ENCODE results near the gene LRRC36. TPM values are rescaled to one million over a fixed set of nuclear protein-coding genes. Genes with fewer than 3 reads are reported as not detected.
"Not testable (repeated sequence)": the region's sequence is repeated elsewhere in the genome, so short reads cannot be mapped to it uniquely, and the experiment has no call there.

Gene LRRC36
- total RNA-seq, 2 donors from 2014 or later: 0.33 to 0.43 TPM

- H3K4me1 ChIP-seq: no peaks in the 10 kb centered on the region
- H3K36me3 ChIP-seq: no peaks in the 10 kb centered on the region
- H3K9me3 ChIP-seq: no peaks in the 10 kb centered on the region
- H3K4me3 ChIP-seq: no peak overlapping the region
- DNase-seq (ENCODE audit: low spot score): no peak
- TF ChIP-seq CTCF (IDR thresholded peaks at IDR 0.05): no peak
- H3K27ac ChIP-seq: no peak overlapping the region
- H3K27me3 ChIP-seq: no peaks in the 10 kb centered on the region
Measured at GRCh38 chr16:67356396-67356795, 29.8 kb downstream of the LRRC36 start.

DNA sequence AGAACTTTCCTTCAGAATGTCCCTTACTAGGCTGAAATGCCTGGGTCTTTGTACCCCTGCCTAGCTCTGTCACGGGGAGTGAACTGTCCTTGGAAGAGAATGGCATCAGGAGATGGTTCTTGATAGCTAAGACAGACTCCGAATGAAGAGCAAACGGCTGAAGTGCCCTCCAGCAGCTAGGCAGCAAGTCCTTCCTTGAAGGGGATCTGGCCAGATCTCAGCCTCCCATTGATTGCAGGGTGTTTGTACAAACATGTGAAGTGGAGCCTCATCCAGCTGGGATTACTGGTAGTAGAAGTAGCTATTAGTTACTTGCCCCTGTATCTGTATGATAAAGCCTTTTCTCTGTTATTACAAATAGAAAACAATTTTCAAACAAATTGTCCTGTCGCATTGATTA is 30.9 kb downstream of the LRRC36 start:
- no peaks in the 10 kb centered on the region for H3K4me1 ChIP-seq
- no peak overlapping the region for H3K27ac ChIP-seq
- no peaks in the 10 kb centered on the region for H3K36me3 ChIP-seq
- DNase-seq (ENCODE audit: low spot score): no peak
- no peaks in the 10 kb centered on the region for H3K9me3 ChIP-seq
- TF ChIP-seq CTCF (IDR thresholded peaks at IDR 0.05): no peak
- no peaks in the 10 kb centered on the region for H3K27me3 ChIP-seq
- no peak overlapping the region for H3K4me3 ChIP-seq

- not testable (repeated sequence) for DNase-seq (ENCODE audit: low spot score); H3K4me1 ChIP-seq; H3K27ac ChIP-seq; H3K36me3 ChIP-seq; H3K27me3 ChIP-seq; H3K4me3 ChIP-seq; H3K9me3 ChIP-seq
Measured at GRCh38 chr16:67359540-67360269, 33.1 kb downstream of the LRRC36 start.

- DNase-seq (ENCODE audit: low spot score): no peak
- peaks cover 0 to 7% of the 10 kb centered on the region in 2 donors for H3K4me1 ChIP-seq
- H3K27me3 ChIP-seq: no peaks in the 10 kb centered on the region
- no peak for TF ChIP-seq CTCF (IDR thresholded peaks at IDR 0.05)
- no peaks in the 10 kb centered on the region for H3K9me3 ChIP-seq
- H3K36me3 ChIP-seq: no peaks in the 10 kb centered on the region
- H3K27ac ChIP-seq: no peak overlapping the region
- H3K4me3 ChIP-seq: no peak overlapping the region
Measured at GRCh38 chr16:67361038-67361437, 34.4 kb downstream of the LRRC36 start.

- H3K36me3 ChIP-seq: no peaks in the 10 kb centered on the region
- no peak overlapping the region for H3K27ac ChIP-seq
- DNase-seq (ENCODE audit: low spot score): no peak
- H3K4me3 ChIP-seq: no peak overlapping the region
- no peaks in the 10 kb centered on the region for H3K27me3 ChIP-seq
- H3K4me1 ChIP-seq: peaks cover 0 to 7% of the 10 kb centered on the region in 2 donors
- H3K9me3 ChIP-seq: no peaks in the 10 kb centered on the region
- TF ChIP-seq CTCF (IDR thresholded peaks at IDR 0.05): no peak
Measured at GRCh38 chr16:67364600-67365235, 38.1 kb downstream of the LRRC36 start.

GRCh38 chr16:67370661-67371060 is 44.0 kb downstream of the LRRC36 start:
- no peaks in the 10 kb centered on the region for H3K36me3 ChIP-seq
- DNase-seq (ENCODE audit: low spot score): no peak
- no peak overlapping the region for H3K4me3 ChIP-seq
- no peaks in the 10 kb centered on the region for H3K9me3 ChIP-seq
- no peaks in the 10 kb centered on the region for H3K27me3 ChIP-seq
- no peaks in the 10 kb centered on the region for H3K4me1 ChIP-seq
- H3K27ac ChIP-seq: no peak overlapping the region
- TF ChIP-seq CTCF (IDR thresholded peaks at IDR 0.05): no peak

Measured in right atrium auricular region (tissue), 2 donors.